ENCODE results near the gene PRRX2. TPM values are rescaled to one million over a fixed set of nuclear protein-coding genes. Genes with fewer than 3 reads are reported as not detected.

The PRRX2 gene
- total and polyA plus RNA-seq, 2 of the 13 experiments (the other 11 are each of a cell fraction or from before 2014, with no cell fraction given): 0.05 TPM; not detected in 1

DNA sequence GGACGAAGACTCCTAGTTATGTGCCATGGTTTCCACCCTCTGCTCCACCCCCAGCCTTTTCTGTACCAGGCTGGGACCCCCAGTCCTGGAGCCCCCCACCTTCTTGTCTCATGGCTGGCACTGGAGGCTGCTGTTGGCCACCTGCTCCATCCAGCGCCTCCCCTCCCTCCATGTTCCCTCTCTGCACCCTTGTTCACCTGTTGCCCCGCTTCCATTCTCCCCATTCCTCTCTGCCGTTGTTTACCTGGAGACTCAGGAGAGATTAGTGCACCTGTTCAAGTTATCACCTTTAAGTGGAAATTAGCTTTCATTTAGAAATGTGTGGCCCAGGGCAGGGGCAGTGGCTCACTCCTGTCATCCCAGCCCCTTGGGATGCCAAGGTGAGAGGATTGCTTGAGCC is 32.2 kb upstream of the PRRX2 start:
- H3K27me3 ChIP-seq (ENCODE audit: control insufficient read depth in 1 of 2, insufficient read depth in 2 of 2, low read length in 2 of 2): no peaks in the 10 kb centered on the region
- no peak overlapping the region for H2AFZ ChIP-seq (ENCODE audit: low read length)
- no peaks in the 10 kb centered on the region for H3K9me3 ChIP-seq (ENCODE audit: low read length)
- WGBS (ENCODE audit: low lambda C conversion rate): 98% methylated on average over 4 of the region's 4 CpGs
- peaks cover 50% of the 10 kb centered on the region for H3K79me2 ChIP-seq (ENCODE audit: insufficient read depth, low read length)
- no peak overlapping the region for H3K4me2 ChIP-seq (ENCODE audit: low read depth, low read length)
- BruUV-seq (replicated peaks): no TSS peak
- ATAC-seq (no peak), FAIRE-seq (no peak), DNase-seq (ENCODE audit: low spot score) (no peak)
- H3K27ac ChIP-seq (ENCODE audit: extremely low read length, insufficient read depth, low read length): no peak overlapping the region
- ChIA-PET POLR2A (no interaction called here), CTCF (ENCODE audit: low intra/inter-chr PET ratio, low total read pairs) (no interaction called here)
- in situ Hi-C loops (cut with HindIII; ENCODE audit: extremely low pct_ligation_motif_present, low pct_unique_long_range_greater_than_20kb): no loop called here
- no peak overlapping the region for H3K9ac ChIP-seq (ENCODE audit: insufficient read depth, low read depth, low read length)
- peaks cover 43% of the 10 kb centered on the region for H4K20me1 ChIP-seq (ENCODE audit: insufficient read depth, low read length)
- H3K4me3 ChIP-seq (replicated peaks in 1 of 3; ENCODE audit: insufficient read depth in 1 of 3, low read depth in 2 of 3, low read length in 3 of 3): no peak overlapping the region
- intact Hi-C loops (cut with micrococcal nuclease; ENCODE audit: unreplicated experiment): no loop called here
- H3K4me1 ChIP-seq (ENCODE audit: insufficient read depth, low read length): peaks cover 28% of the 10 kb centered on the region
- H3K36me3 ChIP-seq (replicated peaks in 1 of 2; ENCODE audit: control insufficient read depth in 1 of 2, insufficient read depth in 2 of 2, low read length in 2 of 2): peaks cover 47 to 78% of the 10 kb centered on the region in 2 experiments; a peak in 4 of 5 replicates
- TF ChIP-seq, protein P1, sequence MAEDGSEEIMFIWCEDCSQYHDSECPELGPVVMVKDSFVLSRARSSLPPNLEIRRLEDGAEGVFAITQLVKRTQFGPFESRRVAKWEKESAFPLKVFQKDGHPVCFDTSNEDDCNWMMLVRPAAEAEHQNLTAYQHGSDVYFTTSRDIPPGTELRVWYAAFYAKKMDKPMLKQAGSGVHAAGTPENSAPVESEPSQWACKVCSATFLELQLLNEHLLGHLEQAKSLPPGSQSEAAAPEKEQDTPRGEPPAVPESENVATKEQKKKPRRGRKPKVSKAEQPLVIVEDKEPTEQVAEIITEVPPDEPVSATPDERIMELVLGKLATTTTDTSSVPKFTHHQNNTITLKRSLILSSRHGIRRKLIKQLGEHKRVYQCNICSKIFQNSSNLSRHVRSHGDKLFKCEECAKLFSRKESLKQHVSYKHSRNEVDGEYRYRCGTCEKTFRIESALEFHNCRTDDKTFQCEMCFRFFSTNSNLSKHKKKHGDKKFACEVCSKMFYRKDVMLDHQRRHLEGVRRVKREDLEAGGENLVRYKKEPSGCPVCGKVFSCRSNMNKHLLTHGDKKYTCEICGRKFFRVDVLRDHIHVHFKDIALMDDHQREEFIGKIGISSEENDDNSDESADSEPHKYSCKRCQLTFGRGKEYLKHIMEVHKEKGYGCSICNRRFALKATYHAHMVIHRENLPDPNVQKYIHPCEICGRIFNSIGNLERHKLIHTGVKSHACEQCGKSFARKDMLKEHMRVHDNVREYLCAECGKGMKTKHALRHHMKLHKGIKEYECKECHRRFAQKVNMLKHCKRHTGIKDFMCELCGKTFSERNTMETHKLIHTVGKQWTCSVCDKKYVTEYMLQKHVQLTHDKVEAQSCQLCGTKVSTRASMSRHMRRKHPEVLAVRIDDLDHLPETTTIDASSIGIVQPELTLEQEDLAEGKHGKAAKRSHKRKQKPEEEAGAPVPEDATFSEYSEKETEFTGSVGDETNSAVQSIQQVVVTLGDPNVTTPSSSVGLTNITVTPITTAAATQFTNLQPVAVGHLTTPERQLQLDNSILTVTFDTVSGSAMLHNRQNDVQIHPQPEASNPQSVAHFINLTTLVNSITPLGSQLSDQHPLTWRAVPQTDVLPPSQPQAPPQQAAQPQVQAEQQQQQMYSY (CRISPR knock-in tag; IDR thresholded peaks at IDR 0.05): no peak
- TF ChIP-seq SMARCC2 (IDR thresholded peaks at IDR 0.05) (no peak), ZBTB4 (CRISPR knock-in tag; IDR thresholded peaks at IDR 0.05; ENCODE audit: borderline replicate concordance) (no peak), ZNF468 (CRISPR knock-in tag; IDR thresholded peaks at IDR 0.05) (no peak), CBX2 (IDR thresholded peaks at IDR 0.05; ENCODE audit: low read depth, low read length) (no peak), CBX2 (CRISPR knock-in tag; IDR thresholded peaks at IDR 0.05; ENCODE audit: low read depth) (no peak), ZSCAN20 (CRISPR knock-in tag; IDR thresholded peaks at IDR 0.05; ENCODE audit: borderline replicate concordance) (no peak), ZKSCAN1 (IDR thresholded peaks at IDR 0.05; ENCODE audit: low read length) (no peak), ZNF891 (CRISPR knock-in tag; IDR thresholded peaks at IDR 0.05) (no peak), ZNF558 (CRISPR knock-in tag; IDR thresholded peaks at IDR 0.05; ENCODE audit: borderline replicate concordance) (no peak), UBTF (CRISPR knock-in tag; IDR thresholded peaks at IDR 0.05) (no peak)
- TF ChIP-seq, protein P2, sequence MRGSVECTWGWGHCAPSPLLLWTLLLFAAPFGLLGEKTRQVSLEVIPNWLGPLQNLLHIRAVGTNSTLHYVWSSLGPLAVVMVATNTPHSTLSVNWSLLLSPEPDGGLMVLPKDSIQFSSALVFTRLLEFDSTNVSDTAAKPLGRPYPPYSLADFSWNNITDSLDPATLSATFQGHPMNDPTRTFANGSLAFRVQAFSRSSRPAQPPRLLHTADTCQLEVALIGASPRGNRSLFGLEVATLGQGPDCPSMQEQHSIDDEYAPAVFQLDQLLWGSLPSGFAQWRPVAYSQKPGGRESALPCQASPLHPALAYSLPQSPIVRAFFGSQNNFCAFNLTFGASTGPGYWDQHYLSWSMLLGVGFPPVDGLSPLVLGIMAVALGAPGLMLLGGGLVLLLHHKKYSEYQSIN (CRISPR knock-in tag; IDR thresholded peaks at IDR 0.05; ENCODE audit: borderline replicate concordance): no peak

Data from HepG2 (cell line).